Mesothelial cell of epicardium (in vitro differentiated cells): ENCODE data around the gene GAN. TPM values are rescaled to one million over a fixed set of nuclear protein-coding genes. Genes with fewer than 3 reads are reported as not detected.
"Not testable (repeated sequence)": the region's sequence is repeated elsewhere in the genome, so short reads cannot be mapped to it uniquely, and the experiment has no call there.

Experiments
- DNase-seq, 2 experiments: peaks; one replicate each; pipeline ENCODE4 v3.0.0; 2021; ENCODE audit warnings: low spot score in 2 of 2; ENCODE audit not compliant: unreplicated experiment in 2 of 2
- H3K27ac Mint-ChIP-seq: 2 replicates; pipeline ENCODE4 v1.8.0; 2021; ENCODE audit warnings: mixed read lengths
- H3K27me3 Mint-ChIP-seq: 2 replicates; pipeline ENCODE4 v1.8.0; 2021; ENCODE audit warnings: low read depth, mixed read lengths
- H3K36me3 Mint-ChIP-seq: 2 replicates; pipeline ENCODE4 v1.8.0; 2021; ENCODE audit warnings: mixed read lengths
- H3K4me1 Mint-ChIP-seq: 2 replicates; pipeline ENCODE4 v1.8.0; 2021; ENCODE audit warnings: mixed read lengths
- H3K4me3 Mint-ChIP-seq: 2 replicates; pipeline ENCODE4 v1.8.0; 2021; ENCODE audit warnings: mild to moderate bottlenecking, moderate library complexity, mixed read lengths
- H3K9me3 Mint-ChIP-seq: 2 replicates; pipeline ENCODE4 v1.8.0; 2021; ENCODE audit warnings: mixed read lengths
- total RNA-seq: library from RNA; stranded (reverse); gene quantifications from 3 replicates; pipeline ENCODE4 v1.2.1, GENCODE V29; 2021
- TF ChIP-seq, protein P1 (sequence below): fragments of 200-600 bp; sonication (generic); IDR thresholded peaks from one replicate; pipeline ENCODE4 v1.5.0; 2021; ENCODE audit warnings: antibody characterized with exemption; ENCODE audit not compliant: unreplicated experiment

Gene GAN
- total RNA-seq, 1 donor from 2014 or later = 14.2 TPM

DNA sequence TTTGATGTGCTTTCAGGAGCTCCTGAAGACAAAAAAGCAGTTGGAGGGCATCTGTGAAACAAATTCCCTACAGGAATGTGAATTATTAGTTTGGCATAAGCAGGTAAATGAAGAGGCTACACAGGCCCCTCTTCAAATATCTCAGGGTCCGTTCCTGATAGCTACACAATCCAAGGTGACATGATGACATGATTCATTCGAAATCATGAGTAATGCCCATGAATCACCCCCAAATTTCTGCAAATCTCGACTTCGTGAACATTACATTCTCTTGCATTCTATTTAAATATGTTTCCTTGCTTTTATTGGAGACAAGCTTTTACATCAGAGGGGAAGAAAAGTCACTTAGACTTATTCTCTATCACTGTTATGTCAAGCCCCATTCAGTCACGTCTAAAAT lies 22.3 kb downstream of the GAN start:
- TF ChIP-seq, protein P1, sequence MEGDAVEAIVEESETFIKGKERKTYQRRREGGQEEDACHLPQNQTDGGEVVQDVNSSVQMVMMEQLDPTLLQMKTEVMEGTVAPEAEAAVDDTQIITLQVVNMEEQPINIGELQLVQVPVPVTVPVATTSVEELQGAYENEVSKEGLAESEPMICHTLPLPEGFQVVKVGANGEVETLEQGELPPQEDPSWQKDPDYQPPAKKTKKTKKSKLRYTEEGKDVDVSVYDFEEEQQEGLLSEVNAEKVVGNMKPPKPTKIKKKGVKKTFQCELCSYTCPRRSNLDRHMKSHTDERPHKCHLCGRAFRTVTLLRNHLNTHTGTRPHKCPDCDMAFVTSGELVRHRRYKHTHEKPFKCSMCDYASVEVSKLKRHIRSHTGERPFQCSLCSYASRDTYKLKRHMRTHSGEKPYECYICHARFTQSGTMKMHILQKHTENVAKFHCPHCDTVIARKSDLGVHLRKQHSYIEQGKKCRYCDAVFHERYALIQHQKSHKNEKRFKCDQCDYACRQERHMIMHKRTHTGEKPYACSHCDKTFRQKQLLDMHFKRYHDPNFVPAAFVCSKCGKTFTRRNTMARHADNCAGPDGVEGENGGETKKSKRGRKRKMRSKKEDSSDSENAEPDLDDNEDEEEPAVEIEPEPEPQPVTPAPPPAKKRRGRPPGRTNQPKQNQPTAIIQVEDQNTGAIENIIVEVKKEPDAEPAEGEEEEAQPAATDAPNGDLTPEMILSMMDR = no peak
- Mint-ChIP-seq H3K27ac (no peak overlapping the region), H3K4me1 (no peaks in the 10 kb centered on the region), H3K4me3 (no peak overlapping the region), H3K9me3 (peaks cover 23% of the 10 kb centered on the region), H3K27me3 (no peaks in the 10 kb centered on the region), H3K36me3 (peaks cover 22% of the 10 kb centered on the region)
- DNase-seq = no peak

DNA sequence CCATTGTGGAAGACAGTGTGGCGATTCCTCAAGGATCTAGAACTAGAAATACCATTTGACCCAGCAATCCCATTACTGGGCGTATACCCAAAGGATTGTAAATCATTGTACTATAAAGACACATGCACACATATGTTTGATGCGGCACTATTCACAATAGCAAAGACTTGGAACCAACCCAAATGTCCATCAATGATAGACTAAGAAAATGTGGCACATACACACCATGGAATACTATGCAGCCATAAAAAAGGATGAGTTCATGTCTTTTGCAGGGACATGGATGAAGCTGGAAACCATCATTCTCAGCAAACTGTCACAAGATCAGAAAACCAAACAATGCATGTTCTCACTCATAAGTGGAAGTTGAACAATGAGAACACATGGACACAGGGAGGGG lies 30.4 kb downstream of the GAN start:
- Mint-ChIP-seq H3K9me3 (peaks cover 76% of the 10 kb centered on the region), H3K36me3 (peaks cover 47% of the 10 kb centered on the region)
- H3K4me3 Mint-ChIP-seq, H3K4me1 Mint-ChIP-seq, H3K27me3 Mint-ChIP-seq, DNase-seq, H3K27ac Mint-ChIP-seq: not testable (repeated sequence)

DNA sequence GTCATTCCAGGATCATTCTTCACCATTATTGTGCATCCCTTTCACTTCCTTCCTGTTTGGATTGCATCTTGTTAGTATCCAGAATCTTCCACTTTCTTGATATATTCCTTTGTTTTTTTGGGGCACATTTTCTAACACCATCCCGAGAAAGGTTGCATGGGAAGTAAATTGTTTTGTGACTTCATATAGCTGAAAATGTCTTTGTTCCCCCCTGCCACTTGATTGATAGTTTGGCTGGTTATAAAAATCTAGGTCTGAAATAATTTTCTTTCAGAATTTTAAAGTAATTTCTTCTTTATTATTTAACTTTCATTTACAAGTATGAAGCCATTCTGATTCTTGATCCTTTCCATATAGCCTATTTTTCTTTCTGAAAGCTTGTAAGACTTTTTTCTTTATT lies 32.7 kb downstream of the GAN start:
- H3K27me3 Mint-ChIP-seq = no peaks in the 10 kb centered on the region
- no peaks in the 10 kb centered on the region for H3K4me1 Mint-ChIP-seq
- H3K4me3 Mint-ChIP-seq = no peak overlapping the region
- DNase-seq = no peak
- H3K9me3 Mint-ChIP-seq = peaks cover 59% of the 10 kb centered on the region
- H3K27ac Mint-ChIP-seq = no peak overlapping the region
- H3K36me3 Mint-ChIP-seq = peaks cover 43% of the 10 kb centered on the region
- TF ChIP-seq, protein P1 = no peak

DNA sequence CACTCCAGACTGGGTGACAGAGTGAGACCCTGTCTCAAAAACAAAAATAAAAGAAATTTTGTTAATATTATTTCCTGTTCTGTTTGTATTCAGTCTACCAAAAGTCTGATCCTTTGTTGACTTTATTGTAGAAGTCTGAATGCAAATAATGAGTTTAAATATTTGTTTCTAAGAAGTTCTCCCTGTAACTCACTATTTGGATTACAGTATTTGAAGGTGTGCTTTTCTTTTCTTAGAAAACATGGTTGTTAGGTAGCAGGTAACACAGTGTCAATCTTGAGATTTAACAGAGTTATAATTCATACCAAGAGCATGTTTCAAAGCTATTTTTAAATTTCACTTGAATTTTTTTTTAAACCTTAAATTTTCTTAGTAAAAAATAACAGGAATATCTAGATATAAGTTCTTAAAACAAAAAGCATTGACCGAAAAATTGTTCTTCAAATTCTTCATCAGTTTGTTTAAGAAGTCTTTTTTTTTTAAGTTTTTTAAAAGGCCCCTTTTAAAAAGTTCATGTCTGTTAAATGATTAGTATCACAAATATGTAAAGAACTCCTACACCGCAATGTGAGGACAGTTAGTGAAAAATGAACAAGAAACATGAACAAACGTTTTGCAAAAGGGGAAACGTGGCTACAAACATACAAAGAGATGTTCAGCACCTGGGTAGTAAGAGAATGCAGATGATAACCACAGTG lies 35.0 kb downstream of the GAN start:
- H3K4me3 Mint-ChIP-seq = no peak overlapping the region
- no peaks in the 10 kb centered on the region for H3K4me1 Mint-ChIP-seq
- no peak for DNase-seq
- H3K9me3 Mint-ChIP-seq = peaks cover 38% of the 10 kb centered on the region
- no peaks in the 10 kb centered on the region for H3K27me3 Mint-ChIP-seq
- H3K36me3 Mint-ChIP-seq = peaks cover 30% of the 10 kb centered on the region
- TF ChIP-seq, protein P1 = no peak
- H3K27ac Mint-ChIP-seq = no peak overlapping the region

DNA sequence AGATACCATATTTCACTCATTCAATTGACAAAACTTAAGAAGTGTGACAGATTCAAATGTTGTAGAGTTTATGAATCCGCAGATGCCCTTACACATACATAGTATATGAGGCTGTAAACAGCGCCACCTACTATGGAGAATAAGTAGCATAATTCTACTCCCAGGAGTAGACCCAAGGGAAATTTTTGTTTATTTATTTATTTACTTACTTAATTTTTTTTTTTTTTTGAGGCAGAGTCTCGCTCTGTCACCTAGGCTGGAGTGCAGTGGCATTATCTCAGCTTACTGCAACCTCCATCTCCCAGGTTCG lies 35.5 kb downstream of the GAN start:
- no peak for DNase-seq
- Mint-ChIP-seq H3K27me3 (no peaks in the 10 kb centered on the region), H3K4me3 (no peak overlapping the region)

DNA sequence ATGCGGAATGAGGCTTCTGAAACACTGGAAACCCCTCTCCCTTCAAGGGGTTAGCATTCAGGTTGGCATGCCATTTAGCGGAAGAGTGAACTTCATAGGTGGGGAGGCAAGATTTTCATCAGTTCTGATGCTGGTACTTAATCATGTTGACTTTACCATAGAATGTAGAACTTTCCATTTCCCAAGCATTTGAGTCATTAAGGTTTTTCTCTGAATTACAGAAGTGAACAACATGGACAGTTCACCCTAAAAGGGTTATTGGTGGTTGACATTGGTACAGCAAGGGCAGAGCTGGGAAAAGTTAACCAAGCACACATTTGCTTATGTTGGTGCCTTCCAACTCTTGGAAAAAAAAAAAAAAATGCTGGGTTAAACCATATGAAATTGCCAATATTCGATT lies 39.1 kb downstream of the GAN start:
- Mint-ChIP-seq H3K4me3 (no peak overlapping the region), H3K4me1 (no peaks in the 10 kb centered on the region), H3K27me3 (no peaks in the 10 kb centered on the region), H3K27ac (no peak overlapping the region), H3K36me3 (peaks cover 18% of the 10 kb centered on the region), H3K9me3 (peaks cover under 1% of the 10 kb centered on the region)
- no peak for DNase-seq
- TF ChIP-seq, protein P1 = no peak

More for the DNA sequence above, 35.5 kb downstream of the GAN start:
- no peak overlapping the region for H3K27ac Mint-ChIP-seq
- TF ChIP-seq, protein P1 = no peak
- peaks cover 29% of the 10 kb centered on the region for H3K36me3 Mint-ChIP-seq
- H3K9me3 Mint-ChIP-seq = peaks cover 34% of the 10 kb centered on the region
- no peaks in the 10 kb centered on the region for H3K4me1 Mint-ChIP-seq
